ENCODE data around the gene PKIB.
"Not testable (repeated sequence)": the region's sequence is repeated elsewhere in the genome, so short reads cannot be mapped to it uniquely, and the experiment has no call there.

The PKIB gene

GRCh38 chr6:122568797-122569221 is 41.4 kb upstream of the PKIB start:
- DNase-seq (ENCODE audit: low read depth): no peak
- H3K4me3 ChIP-seq (ENCODE audit: low read depth, low read length): no peak overlapping the region
- TF ChIP-seq, protein P1, sequence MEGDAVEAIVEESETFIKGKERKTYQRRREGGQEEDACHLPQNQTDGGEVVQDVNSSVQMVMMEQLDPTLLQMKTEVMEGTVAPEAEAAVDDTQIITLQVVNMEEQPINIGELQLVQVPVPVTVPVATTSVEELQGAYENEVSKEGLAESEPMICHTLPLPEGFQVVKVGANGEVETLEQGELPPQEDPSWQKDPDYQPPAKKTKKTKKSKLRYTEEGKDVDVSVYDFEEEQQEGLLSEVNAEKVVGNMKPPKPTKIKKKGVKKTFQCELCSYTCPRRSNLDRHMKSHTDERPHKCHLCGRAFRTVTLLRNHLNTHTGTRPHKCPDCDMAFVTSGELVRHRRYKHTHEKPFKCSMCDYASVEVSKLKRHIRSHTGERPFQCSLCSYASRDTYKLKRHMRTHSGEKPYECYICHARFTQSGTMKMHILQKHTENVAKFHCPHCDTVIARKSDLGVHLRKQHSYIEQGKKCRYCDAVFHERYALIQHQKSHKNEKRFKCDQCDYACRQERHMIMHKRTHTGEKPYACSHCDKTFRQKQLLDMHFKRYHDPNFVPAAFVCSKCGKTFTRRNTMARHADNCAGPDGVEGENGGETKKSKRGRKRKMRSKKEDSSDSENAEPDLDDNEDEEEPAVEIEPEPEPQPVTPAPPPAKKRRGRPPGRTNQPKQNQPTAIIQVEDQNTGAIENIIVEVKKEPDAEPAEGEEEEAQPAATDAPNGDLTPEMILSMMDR (IDR thresholded peaks at IDR 0.05; ENCODE audit: control insufficient read depth, extremely low read depth, insufficient read depth): no peak

- no peak overlapping the region for H3K4me3 ChIP-seq (ENCODE audit: low read depth, low read length)
- DNase-seq (ENCODE audit: low read depth): peak; percentile 43
- TF ChIP-seq, protein P1 (IDR thresholded peaks at IDR 0.05; ENCODE audit: control insufficient read depth, extremely low read depth, insufficient read depth): no peak
These were observed 40.9 kb upstream of the PKIB start for GRCh38 chr6:122569230-122569771.

DNA sequence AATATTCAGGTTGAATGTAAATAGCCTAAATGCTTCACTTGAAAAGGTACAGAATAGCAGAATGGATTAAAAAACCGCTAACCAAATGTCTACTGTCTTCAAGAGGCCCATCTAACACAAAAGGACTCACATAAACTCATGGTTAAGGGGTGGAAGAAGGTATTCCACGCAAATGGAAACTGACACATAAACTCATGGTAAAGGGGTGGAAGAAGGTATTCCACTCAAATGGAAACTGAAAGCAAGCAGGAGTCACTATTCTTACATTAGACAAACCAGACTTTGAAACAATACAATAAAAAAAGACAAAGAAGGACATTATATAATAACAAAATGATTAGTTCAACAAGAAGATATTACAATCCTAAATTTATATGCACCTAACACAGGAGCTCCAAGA is 38.3 kb upstream of the PKIB start:
- TF ChIP-seq, protein P1 (IDR thresholded peaks at IDR 0.05; ENCODE audit: control insufficient read depth, extremely low read depth, insufficient read depth): no peak
- no peak overlapping the region for H3K4me3 ChIP-seq (ENCODE audit: low read depth, low read length)
- no peak for DNase-seq (ENCODE audit: low read depth)

DNA sequence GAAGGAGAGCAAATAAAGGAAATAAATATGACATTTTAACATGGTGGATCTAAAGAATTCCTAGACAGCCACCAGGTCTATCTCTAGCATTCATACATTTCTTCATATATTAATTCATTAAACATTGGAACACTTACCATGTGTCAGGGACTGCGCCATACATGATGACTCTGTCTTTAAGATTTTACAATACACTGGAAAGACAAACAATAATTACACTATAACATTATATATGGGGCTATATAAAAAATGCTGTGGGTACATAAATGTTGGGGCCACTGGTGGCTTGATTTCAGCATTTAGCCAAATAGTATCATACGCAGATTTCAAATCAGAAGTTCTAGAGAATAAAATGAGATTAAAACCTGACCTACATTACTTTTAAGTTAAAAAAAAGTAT is 33.3 kb upstream of the PKIB start:
- no peak for DNase-seq (ENCODE audit: low read depth)
- H3K4me3 ChIP-seq (ENCODE audit: low read depth, low read length): no peak overlapping the region
- TF ChIP-seq, protein P1 (IDR thresholded peaks at IDR 0.05; ENCODE audit: control insufficient read depth, extremely low read depth, insufficient read depth): no peak

- H3K4me3 ChIP-seq (ENCODE audit: low read depth, low read length): no peak overlapping the region
- TF ChIP-seq, protein P1 (IDR thresholded peaks at IDR 0.05; ENCODE audit: control insufficient read depth, extremely low read depth, insufficient read depth): no peak
- no peak for DNase-seq (ENCODE audit: low read depth)
These were observed 31.2 kb upstream of the PKIB start for GRCh38 chr6:122578961-122579360.

DNA sequence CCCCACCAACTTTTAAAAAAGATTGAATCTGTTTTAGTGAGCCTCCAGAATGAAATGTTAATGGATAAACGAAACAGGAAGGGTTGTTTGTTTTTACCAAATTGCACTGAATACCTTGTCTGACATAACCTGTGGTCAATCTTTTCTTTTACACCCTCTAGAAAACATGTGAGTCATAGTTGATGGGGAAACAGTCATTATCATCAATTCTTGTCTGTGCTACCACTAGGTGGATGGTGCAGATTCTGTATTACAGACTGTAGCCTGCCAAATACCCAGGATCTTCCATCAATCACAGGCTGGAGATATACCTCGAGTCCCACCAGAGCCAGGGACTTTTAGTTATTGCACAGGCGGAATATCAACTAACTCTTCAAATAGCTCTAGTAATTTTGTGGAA is 29.5 kb upstream of the PKIB start:
- DNase-seq (ENCODE audit: low read depth): no peak
- no peak overlapping the region for H3K4me3 ChIP-seq (ENCODE audit: low read depth, low read length)
- TF ChIP-seq, protein P1 (IDR thresholded peaks at IDR 0.05; ENCODE audit: control insufficient read depth, extremely low read depth, insufficient read depth): 0 out of 2 replicates have a peak, but pooled peaks have one; percentile 16

DNA sequence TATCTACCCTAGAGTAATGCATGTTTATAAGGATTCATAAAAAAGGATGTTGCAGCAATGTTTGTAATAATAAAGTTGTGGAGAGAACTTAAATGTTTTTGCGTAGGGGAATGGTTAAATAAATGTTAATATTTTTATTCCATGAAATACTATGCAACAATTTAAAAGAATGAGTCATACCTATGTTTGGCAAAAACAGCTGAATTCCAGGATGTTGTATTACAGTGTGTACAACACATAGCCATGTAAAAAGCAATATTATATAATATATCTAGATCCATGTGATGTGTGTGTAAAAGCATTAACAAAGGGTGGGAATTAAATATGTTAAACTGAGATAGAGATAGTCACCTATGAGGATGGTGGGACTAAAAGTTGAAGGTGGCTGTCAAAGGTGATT is 21.1 kb upstream of the PKIB start:
- no peak for DNase-seq (ENCODE audit: low read depth)
- no peak overlapping the region for H3K4me3 ChIP-seq (ENCODE audit: low read depth, low read length)
- TF ChIP-seq, protein P1 (IDR thresholded peaks at IDR 0.05; ENCODE audit: control insufficient read depth, extremely low read depth, insufficient read depth): no peak

GRCh38 chr6:122598295-122598694 is 11.9 kb upstream of the PKIB start:
- not testable (repeated sequence) for DNase-seq (ENCODE audit: low read depth); H3K4me3 ChIP-seq (ENCODE audit: low read depth, low read length)

Measured in LNCaP clone FGC (cell line).